HG03097 (cell line): Measurements from ENCODE around the gene UBN1.
"Not testable (repeated sequence)": the region's sequence is repeated elsewhere in the genome, so short reads cannot be mapped to it uniquely, and the experiment has no call there.

Experiments
- ATAC-seq: cut with Tn5 transposase; IDR thresholded peaks from one replicate; pipeline ENCODE4 v1.9.1; 2021; ENCODE audit not compliant: unreplicated experiment, low FRiP score

Gene UBN1

GRCh38 chr16:4927661-4928060 lies 80.4 kb downstream of the UBN1 start:
- no peak for ATAC-seq

- no peak for ATAC-seq
Observed at GRCh38 chr16:4928227-4928626, 80.9 kb downstream of the UBN1 start.

- not testable (repeated sequence) for ATAC-seq
Observed at GRCh38 chr16:4929619-4930018, 82.3 kb downstream of the UBN1 start.

GRCh38 chr16:4931381-4931780 lies 84.1 kb downstream of the UBN1 start:
- ATAC-seq, result no peak
